BJ (cell line): ENCODE data around the gene NPB. TPM values are rescaled to one million over a fixed set of nuclear protein-coding genes. Genes with fewer than 3 reads are reported as not detected.

Experiments
- CTCF ChIA-PET: fragments of 350-600 bp; formaldehyde crosslinking; extraction: SDS; loops from one replicate; lab custom pipeline; 2021; ENCODE audit warnings: antibody characterized with exemption, inconsistent platforms; lab: Yijun Ruan, JAX
- POLR2A ChIA-PET: fragments of 300-600 bp; sonication (Branson Sonifier 250); formaldehyde crosslinking; extraction: SDS; loops from one replicate; lab custom pipeline; 2021; ENCODE audit warnings: antibody characterized with exemption; lab: Charles Lee
- DNase-seq: peaks from one replicate; pipeline ENCODE4 v3.0.0-alpha.2; 2011; ENCODE audit warnings: low read depth
- H3K27me3 ChIP-seq: 2 replicates; pipeline ENCODE4 v1.6.0; 2011; ENCODE audit warnings: low read length; ENCODE audit not compliant: control insufficient read depth, insufficient read depth
- H3K36me3 ChIP-seq: 2 replicates; pipeline ENCODE4 v1.5.1; 2011; ENCODE audit warnings: low read length; ENCODE audit not compliant: control insufficient read depth, insufficient read depth
- H3K4me3 ChIP-seq: 2 replicates; pipeline ENCODE4 v1.5.1; 2011; ENCODE audit warnings: low read depth, mild to moderate bottlenecking, control low read depth, low read length
- polyA plus RNA-seq: library from polyadenylated mRNA; depleted of rRNA; stranded (reverse); fragments of >200 nt; gene quantifications from 2 replicates; pipeline ENCODE4 v1.2.3, GENCODE V29; 2011
- TF ChIP-seq, protein P1 (sequence below): IDR thresholded peaks from 2 replicates; pipeline ENCODE4 v1.5.1; 2011; ENCODE audit warnings: low read depth, mild to moderate bottlenecking, control low read depth, inconsistent platforms, low read length, moderate library complexity; ENCODE audit not compliant: insufficient read depth

NPB gene
- polyA plus RNA-seq, 1 experiment = 0.38 TPM

DNA sequence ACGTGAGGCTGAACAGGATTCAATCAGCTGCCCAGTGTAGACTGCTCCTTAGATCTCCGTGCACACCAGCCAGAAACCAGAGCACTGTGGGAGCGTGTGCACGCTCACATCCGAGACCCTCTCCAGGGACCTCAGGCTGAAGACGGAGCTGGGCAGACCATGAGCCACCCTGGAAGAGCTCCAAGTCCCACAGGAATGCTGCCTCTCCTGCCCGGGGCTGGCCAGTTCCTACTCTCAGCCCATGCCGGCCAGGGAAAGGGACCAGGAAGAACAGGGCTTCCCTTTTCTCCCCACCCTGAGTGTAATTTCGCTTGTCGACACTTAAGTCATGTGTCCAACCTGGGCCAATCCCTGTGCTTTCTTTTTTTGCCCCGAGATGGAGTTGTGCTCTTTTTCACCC is 17.5 kb upstream of the NPB start:
- DNase-seq = no peak
- CTCF ChIA-PET = interaction anchor here (1.5 to 1.6 kb wide), 2 partner anchors 12 to 15 kb away, joined by 4 read pairs; no protein-coding TSS in a partner anchor

DNA sequence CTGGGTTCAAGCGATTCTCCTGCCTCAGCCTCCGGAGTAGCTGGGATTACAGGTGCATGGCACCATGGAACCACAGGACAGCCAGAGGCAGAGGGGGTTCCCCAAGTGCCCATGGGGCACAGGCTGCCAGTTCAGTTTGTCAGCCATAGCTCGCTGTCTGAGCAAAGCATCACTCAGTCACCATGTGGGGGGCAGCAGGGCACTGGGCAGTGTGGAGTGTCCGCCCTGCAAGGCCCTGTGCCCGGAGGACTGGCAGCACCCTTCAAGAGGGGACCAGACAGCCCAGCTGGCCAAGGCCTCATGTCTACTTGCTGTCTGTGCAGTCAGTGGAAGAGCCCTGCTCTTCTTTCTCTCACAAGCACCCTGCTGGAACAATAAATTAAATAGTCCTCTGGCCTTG is 17.1 kb upstream of the NPB start:
- ChIA-PET CTCF (interaction anchor here (1.5 to 1.7 kb wide), 2 partner anchors 12 to 13 kb away, joined by 3 to 4 read pairs; no protein-coding TSS in a partner anchor), POLR2A (no interaction called here)
- Histone ChIP-seq H3K4me3 (no peak overlapping the region), H3K36me3 (peaks cover 24% of the 10 kb centered on the region), H3K27me3 (no peaks in the 10 kb centered on the region)
- no peak for DNase-seq
- TF ChIP-seq, protein P1, sequence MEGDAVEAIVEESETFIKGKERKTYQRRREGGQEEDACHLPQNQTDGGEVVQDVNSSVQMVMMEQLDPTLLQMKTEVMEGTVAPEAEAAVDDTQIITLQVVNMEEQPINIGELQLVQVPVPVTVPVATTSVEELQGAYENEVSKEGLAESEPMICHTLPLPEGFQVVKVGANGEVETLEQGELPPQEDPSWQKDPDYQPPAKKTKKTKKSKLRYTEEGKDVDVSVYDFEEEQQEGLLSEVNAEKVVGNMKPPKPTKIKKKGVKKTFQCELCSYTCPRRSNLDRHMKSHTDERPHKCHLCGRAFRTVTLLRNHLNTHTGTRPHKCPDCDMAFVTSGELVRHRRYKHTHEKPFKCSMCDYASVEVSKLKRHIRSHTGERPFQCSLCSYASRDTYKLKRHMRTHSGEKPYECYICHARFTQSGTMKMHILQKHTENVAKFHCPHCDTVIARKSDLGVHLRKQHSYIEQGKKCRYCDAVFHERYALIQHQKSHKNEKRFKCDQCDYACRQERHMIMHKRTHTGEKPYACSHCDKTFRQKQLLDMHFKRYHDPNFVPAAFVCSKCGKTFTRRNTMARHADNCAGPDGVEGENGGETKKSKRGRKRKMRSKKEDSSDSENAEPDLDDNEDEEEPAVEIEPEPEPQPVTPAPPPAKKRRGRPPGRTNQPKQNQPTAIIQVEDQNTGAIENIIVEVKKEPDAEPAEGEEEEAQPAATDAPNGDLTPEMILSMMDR = no peak

More for the DNA sequence above, 17.5 kb upstream of the NPB start:
- peaks cover 24% of the 10 kb centered on the region for H3K36me3 ChIP-seq
- H3K4me3 ChIP-seq = no peak overlapping the region
- POLR2A ChIA-PET = no interaction called here
- TF ChIP-seq, protein P1 = no peak
- no peaks in the 10 kb centered on the region for H3K27me3 ChIP-seq

DNA sequence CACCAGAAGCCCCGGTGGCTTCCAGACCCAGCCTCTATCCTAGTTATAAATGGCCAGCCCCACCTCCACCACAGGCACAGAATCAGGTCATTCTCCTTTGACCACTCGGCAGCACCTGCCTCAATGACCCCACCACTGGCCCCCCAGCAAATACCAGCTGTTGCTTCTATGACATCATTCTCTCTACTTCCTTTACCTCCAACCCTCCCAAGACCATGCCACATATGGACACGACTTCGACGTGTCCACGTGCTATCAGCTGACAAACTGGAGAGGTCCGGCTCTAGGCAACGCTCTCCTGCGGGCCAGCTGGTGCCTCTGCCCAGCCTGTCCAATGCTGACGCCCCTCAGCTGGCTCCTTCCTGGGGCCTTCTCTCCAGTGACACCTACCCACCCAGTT is 16.6 kb upstream of the NPB start:
- DNase-seq = no peak
- ChIA-PET POLR2A (no interaction called here), CTCF (interaction anchor here (1.5 to 1.7 kb wide), 2 partner anchors 13 to 14 kb away, joined by 3 to 4 read pairs; no protein-coding TSS in a partner anchor)
- no peaks in the 10 kb centered on the region for H3K27me3 ChIP-seq
- H3K4me3 ChIP-seq = no peak overlapping the region
- TF ChIP-seq, protein P1 = no peak
- H3K36me3 ChIP-seq = peaks cover 27% of the 10 kb centered on the region

DNA sequence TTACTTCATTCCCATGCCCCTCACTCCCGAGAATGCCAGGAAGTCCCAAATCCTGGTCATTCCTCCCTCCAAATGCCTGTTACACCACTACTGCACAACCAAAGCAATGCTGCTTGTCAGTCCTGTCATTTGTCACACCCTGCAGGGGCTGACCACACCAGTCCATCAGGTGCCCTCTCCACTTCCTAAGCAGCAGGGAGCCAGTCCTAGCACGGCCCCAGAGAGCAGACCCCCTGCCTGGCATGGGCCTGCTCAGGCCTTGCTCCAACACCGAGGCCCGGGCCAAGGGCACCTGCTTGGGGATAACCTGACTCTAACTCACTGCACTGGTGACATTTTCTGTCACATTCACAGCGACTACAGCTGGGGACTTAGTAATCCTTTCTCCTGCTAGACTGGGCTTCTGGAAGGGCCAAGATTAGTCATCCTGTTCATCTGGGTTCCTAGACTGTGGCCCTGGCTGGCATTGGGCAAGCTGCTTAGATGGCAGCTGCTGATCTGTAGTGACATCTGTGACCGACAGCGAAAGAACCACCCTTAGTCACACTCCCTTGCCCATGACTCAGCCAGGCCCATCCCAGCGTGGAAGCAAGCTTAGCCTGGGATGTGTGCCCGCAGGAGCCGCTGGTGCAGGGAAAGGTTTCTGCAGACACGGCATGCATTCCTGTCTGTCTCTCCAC is 16.0 kb upstream of the NPB start:
- no peak for DNase-seq
- TF ChIP-seq, protein P1 = no peak
- H3K4me3 ChIP-seq = no peak overlapping the region
- peaks cover 27% of the 10 kb centered on the region for H3K36me3 ChIP-seq
- POLR2A ChIA-PET = no interaction called here
- CTCF ChIA-PET = interaction anchor here (1.4 to 1.7 kb wide), 2 partner anchors 14 to 16 kb away, joined by 3 read pairs; no protein-coding TSS in a partner anchor
- H3K27me3 ChIP-seq = no peaks in the 10 kb centered on the region

DNA sequence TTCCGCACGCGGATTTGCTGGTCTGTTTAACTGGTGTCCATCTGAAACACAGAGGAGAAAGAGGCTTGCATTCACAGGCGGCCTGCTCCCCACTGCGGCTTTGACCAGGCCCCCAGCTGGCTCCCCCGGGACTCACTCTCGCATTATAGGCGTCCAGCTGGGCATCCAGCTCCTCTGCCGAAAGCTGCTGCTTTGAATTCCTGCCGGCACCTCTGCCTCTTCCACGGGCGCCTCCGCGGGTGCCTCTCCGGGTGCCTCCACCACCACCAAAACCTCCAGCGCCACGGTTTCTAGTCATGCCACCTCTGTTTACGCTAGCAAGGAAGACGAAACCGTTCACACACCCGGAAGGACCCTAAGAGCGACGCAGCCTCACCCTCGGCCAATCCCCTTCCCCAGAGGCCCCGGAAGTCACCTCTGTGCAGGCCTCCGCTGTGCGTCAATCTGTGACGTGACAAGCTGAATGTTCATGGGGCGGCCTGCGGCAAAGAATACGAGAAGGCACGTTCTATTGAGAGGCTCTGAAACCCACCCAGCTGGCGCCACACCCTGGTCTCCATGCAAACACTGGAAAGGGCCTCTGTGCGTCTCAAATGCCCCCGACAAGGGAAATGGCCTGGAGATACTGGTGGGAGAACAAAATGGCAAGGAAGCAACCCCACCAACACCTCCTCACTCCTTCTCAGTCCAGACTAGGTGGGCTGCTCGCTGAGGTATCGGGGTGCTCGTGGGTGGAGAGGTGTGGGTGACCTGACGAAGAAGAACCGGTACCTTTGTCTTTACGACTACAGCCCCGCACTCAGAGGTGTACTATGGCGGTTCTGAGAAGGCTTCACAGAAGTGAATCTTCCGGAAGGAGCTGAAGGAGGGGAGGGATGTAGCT is 13.7 kb upstream of the NPB start:
- ChIA-PET CTCF (interaction anchor here (0.7 kb wide), 1 partner anchor 72 kb away, joined by 3 read pairs; no protein-coding TSS in a partner anchor), POLR2A (no interaction called here)
- Histone ChIP-seq H3K36me3 (peaks cover 27% of the 10 kb centered on the region), H3K4me3 (no peak overlapping the region), H3K27me3 (no peaks in the 10 kb centered on the region)
- TF ChIP-seq, protein P1 = no peak
- DNase-seq = no peak
